GM21717 (cell line): ENCODE results near the gene HNRNPUL1.
A peak's percentile ranks its signal among the peaks of the same experiment; 100 is the strongest.

ENCODE experiments used
- ATAC-seq: cut with Tn5 transposase; IDR thresholded peaks from one replicate; pipeline ENCODE4 v1.9.1; 2021; ENCODE audit warnings: mild to moderate bottlenecking, moderate library complexity; ENCODE audit not compliant: unreplicated experiment

HNRNPUL1 gene

DNA sequence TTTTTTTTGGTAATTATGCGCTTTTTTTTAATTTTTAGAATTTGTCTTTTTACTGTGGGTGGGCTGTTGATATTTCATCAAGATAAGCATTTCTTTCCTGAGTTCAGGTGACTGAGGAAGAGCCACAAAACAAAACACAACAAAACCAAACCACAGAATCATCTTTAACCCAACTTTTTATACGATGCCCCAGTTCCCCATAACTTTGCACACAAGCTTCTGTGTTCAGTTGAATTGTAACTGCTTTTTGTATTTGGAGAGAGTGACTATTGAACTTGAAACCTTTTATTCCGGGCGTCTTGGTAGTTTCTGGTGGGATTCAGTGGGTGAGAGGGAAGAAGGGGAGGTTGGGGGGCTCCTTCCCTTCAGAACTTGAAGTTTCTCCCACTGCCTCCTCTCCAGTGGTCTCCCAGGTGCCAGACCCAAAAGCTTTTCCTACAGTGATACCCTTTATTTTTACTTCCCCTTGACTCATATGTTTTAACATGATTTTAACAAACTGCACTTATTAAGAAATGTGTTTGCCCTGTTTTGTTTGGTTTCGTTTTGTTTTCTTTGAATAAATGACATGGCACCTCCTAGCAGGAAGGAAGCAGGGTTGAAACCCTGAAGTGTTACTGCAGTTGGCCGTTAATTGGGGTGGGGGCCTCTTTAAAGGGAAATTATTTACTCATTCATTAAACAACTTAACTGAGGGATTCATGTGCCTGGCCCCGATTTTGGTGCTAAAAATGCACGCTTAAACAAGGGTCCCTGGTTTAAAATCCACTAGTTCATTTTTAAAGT is 43.1 kb downstream of the HNRNPUL1 start:
- no peak for ATAC-seq

GRCh38 chr19:41307954-41308449 is 43.8 kb downstream of the HNRNPUL1 start:
- no peak for ATAC-seq

GRCh38 chr19:41308450-41309179 is 44.4 kb downstream of the HNRNPUL1 start:
- ATAC-seq = no peak

DNA sequence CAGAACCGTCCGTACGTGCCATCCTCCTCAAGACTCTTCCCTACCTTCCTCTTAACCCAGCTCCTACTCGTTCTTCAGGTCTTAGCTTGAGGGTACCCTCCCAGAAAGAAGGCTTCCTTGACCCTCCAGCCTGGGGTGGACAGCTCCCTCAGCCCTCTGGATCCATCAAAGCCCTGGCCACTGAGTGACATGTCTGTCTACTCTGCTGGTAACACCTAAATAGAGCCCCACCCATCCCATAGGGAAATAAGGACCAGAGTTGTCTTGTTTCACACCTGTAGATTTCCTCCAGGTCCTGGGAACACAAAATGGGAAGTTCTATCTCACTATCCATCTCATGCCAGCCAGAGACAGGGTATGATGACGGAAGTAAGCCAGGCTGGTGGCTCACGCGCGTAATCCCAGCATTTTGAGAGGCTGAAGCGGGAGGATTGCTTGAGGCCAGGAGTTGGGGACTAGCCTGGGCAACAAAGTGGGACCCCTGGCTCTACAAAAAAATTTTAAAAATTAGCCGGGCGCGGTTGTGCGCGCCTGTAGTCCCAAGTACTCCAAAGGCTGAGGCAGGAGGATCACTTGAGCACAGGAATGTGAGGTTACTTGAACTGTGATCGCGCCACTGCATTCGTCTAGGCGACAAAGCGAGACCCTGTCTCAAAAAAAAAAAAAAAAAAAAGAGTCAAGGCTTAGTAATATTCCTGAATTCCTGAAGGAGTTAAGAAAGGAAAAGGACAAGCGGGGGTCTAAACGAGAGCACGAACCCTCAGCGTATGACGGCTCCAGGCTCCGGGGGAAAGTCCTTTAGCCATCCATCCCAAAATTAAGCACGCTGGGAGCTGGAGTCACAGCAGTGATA is 45.2 kb downstream of the HNRNPUL1 start:
- ATAC-seq = no peak

DNA sequence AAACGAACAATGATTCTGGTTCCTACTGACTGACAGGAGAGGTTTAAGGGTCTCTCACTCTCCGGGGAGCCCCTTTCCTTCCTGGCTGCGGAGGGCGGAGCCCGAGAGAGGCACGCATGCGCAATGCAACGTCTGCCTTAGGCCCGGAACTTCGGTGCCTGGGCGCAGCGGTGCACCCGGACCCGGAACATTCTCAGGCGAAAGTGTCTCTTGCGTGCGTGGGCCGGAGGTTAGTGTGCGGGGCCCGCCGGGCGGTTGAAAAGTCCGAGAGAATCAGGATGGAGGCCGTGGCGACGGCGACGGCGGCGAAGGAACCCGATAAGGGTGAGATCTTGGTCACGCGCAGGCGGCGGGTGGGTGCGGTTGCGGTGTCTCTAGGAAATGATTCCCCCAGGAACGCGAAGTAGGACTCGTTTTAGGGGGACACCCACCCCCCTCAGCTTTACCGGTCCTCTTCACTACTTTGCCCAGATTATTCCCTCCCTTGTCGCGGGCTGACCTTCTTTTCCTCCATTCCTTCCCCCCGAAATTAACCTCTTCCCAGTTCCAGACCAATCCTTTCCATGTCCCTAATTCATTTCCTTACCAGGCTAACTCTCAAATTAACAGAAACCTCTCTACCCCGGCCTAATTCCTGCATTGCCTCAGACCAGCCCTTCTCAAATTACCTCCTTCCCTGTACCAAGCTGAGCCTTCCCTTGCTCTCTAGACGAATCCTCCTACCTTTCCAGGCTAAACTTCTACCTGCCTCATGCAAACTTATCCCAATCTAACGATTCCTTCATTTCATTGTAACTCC is 46.1 kb downstream of the HNRNPUL1 start, which contains the start of gene CCDC97:
TSS of gene CCDC97 (plus strand) at position 140 of the 799 bp plus-strand sequence. CDS start at position 279, 139 bp downstream.
- peak; percentile 46 for ATAC-seq

DNA sequence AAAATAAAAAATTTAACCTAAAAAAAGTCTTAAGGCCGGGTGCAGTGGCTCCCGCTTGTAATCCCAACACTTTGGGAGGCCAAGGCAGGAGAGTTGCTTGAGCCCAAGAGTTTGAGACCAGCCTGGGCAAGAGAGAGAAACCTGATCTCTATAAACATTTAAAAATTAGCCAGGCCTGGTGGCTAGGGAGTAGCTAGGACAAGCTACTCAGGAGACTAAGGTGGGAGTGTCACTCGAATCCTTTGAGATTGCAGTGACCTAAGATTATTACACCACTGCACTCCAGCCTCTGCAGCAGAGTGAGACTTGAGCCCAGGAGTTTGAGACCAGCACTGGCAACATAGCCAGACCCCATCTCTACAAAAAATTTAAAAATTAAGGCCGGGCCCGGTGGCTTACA is 46.9 kb downstream of the HNRNPUL1 start:
- no peak for ATAC-seq

DNA sequence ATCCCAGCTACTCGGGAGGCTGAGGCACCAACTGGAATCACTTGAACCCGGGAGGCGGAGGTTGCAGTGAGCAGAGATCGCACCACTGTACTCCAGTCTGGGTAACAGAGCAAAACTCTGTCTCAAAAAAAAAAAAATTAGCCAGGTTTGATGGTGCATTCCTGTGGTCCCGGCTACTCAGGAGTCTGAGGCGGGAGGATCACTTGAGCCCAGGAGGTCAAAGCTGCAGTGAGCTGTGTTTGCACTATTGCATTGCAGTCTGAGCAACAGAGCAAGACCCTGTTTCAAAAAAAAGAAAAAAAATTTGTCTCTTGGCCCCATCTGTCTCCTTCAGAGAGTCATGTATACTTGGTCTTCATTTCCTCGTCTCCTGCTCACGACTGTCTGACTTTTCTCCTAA is 47.4 kb downstream of the HNRNPUL1 start:
- no peak for ATAC-seq

- ATAC-seq = no peak
Measured at GRCh38 chr19:41316306-41316920, 52.2 kb downstream of the HNRNPUL1 start.

GRCh38 chr19:41318696-41319499 is 54.7 kb downstream of the HNRNPUL1 start:
- no peak for ATAC-seq

DNA sequence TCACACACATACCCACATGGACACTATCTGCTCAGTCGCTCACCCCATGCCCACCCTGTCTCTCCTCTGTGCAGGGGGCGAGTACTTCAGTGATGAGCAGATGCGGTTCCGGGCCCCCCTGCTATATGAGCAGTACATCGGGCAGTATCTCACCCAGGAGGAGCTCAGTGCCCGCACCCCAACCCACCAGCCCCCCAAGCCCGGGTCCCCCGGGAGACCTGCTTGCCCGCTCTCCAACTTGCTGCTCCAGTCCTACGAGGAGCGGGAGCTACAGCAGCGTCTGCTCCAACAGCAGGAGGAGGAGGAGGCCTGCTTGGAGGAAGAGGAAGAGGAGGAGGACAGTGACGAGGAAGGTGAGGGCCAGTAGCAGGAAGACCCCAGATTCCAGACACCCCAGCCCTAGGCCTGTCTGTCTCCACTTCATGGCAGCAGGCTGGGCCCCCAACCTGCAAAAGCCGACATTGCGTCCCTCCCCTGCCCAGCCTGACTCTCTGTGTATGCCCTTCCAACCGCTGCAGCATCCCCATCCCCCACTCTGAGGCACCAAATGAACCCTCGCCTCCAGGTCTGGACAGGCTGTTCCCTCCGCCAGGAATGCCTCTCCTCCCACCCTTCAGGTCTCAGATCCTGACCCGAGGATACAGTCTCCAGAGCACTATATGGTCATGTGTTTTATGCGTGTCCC is 55.5 kb downstream of the HNRNPUL1 start:
- no peak for ATAC-seq

- no peak for ATAC-seq
Measured at GRCh38 chr19:41320185-41320518, 56.0 kb downstream of the HNRNPUL1 start.

- ATAC-seq = no peak
Measured at GRCh38 chr19:41320568-41320967, 56.4 kb downstream of the HNRNPUL1 start.

GRCh38 chr19:41321204-41321599 is 57.0 kb downstream of the HNRNPUL1 start:
- no peak for ATAC-seq

DNA sequence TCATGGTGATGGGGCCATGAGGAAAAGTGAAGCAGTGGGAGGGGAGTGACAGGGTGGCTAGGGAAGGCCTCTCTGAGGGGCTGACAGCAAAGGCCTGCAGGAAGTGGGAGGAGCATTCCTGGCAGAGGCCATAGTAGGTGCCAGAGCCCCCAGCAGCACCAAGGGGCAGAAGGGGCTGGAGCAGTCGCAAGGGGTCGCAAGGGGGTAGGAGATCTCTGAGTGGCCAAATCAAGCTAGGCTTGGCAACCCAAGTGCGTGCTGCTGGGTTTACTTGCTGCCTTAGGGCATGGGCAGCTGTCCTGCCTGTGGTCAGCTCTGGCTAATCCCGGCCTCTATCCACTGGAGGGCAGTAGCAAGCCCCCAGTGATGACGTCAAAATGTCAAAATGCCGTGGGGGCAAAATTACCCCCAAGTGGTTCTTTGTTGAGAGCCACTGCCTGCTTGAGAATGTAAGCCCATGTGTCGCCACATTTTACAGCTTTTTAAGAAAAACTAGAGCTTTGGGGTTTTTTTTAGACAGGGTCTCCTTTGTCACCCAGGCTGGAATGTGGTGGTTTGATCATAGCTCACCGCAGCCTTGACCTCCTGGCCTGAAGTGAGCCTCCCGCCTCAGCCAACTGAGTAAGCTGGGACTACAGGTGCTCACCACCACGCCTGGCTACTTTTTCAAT is 57.6 kb downstream of the HNRNPUL1 start:
- no peak for ATAC-seq

GRCh38 chr19:41322451-41322850 is 58.3 kb downstream of the HNRNPUL1 start:
- no peak for ATAC-seq

DNA sequence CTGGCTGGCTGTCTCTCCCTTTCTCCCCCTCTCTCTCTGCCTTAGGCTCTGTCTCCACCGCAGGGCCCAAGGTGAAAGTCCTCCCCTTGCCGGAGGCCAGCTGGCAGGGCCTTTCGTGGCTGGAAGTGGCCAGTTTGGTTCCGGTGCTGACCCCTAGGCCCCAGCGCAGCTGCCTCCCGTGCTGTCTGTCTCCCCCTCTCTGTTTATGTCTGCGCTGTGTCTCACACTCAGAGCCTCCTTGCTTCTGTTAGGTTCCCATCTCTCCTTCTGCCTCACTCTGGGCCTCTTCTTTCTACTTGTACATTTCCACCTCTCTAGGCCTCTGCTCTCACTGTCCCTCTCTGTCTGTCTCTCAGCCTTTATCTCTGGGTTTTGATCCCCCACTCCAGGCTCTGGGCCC is 58.9 kb downstream of the HNRNPUL1 start:
- no peak for ATAC-seq

DNA sequence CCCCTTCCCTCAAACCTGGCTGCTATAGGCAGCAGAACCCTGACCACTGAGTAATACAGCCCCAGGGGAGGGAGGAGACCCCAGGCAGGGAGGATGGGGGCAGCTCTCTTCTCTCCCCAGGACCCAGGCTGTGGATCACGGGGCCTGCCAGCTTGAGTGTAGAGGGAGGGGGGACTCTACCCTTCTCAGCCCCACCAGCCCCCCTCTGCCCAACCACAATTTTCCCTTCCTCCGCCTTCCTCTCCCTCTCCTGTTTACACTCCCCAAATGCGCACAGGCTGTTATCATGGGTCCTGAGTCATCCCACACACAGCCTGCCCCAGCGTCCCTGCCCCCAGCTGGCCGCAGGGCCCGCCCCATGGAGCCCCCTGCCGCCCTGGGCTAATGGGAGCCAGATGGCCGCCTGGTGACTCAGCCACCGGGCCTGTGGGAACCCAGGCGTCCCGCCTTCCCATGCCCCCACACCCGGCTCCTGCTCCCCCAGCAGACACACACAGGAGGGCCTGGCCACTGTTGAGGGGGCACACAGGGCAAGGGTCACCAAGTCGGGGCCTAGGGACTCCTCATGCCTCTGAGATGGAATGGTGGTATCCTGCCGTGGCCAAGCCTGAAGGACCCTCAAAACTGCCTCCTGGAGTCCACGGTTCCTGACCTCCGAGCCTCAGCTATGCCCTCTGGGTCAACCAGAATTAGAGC is 59.4 kb downstream of the HNRNPUL1 start:
- no peak for ATAC-seq
